Stimulated activated naive CD4-positive, alpha-beta T cell (primary cell): ENCODE measurements around the gene ANKH.

Experiments
- DNase-seq, 6 experiments: peaks; one replicate each; lab custom pipeline; 2025; lab: John Stamatoyannopoulos, UW

ANKH gene

GRCh38 chr5:14790911-14791310, 80.7 kb downstream of the ANKH start:
- no peak for DNase-seq

DNA sequence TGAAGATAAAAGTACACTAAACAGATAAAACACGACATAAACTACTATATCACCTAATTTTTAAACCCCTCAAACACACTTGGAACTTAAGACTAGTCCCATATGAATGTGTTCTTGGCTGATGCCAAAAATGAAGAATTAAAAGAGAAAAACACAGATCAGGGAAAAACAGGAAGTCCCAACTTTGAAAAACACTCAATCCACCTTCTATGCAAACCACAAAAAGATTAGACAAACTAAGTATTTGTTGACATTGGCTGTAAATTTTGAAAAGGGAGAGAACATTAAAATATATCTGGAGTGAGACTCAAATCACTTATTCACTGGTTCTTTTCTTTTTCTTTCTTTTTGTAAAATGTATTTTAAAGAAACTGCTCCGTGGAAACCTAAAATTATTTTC, 81.4 kb downstream of the ANKH start:
- no peak for DNase-seq

GRCh38 chr5:14787801-14788579, 83.6 kb downstream of the ANKH start:
- DNase-seq = no peak

DNA sequence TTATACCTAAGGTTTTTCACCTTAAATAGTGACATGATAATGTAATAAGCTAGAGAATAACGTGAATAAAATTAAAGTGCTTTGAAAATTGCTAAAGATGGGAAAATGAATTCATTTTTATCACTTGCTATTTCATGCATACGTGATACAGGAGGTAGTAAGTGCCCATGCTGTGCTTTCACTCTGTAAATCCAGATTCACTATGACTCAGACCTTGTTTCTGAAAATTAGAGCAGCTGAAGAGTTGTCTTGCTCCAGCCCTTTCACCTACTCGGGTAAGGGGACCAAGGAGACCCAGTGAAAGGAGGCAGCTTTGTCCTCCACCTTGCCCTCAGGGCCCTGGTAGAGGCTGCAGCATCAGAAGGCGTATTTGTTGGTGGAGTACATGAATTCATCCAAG, 87.9 kb downstream of the ANKH start:
- no peak for DNase-seq

DNA sequence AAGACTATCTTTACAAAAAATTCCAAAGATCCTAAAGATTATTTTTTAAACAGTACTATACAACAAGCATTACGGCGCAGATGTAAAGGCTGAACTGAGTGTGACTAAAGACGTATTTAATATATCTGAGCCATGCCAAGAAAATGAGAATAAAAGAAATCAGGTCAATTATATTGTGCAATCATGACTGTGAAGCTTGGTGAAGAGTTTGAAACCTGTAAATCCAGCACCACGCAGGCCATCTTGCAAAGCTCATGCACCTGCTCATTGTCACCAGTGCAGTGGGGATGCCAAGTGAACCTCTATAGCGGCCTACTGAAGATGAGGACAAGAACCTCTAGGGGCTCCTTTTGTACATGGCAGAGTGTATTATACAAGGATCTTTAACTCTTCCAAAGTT, 89.0 kb downstream of the ANKH start:
- DNase-seq = no peak

DNA sequence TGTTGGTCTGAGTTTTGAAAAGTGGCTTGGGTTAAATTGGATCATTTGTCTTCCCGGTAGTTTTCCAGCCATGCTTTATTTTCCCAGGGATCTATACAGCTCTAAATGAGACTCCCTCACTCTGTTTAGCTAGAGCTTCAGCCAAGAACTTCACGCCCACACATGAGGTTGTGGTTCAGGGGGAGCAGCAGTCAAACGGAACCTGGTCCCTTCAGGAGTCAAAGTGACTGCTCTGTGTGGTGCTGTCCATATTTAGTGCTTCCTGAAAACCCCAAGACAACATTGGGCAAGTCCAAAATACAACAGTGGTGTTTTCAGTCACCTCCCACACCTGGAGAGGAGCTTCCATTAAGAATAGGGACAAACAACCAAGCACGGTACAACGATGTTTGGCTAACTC, 90.5 kb downstream of the ANKH start:
- DNase-seq = no peak

DNA sequence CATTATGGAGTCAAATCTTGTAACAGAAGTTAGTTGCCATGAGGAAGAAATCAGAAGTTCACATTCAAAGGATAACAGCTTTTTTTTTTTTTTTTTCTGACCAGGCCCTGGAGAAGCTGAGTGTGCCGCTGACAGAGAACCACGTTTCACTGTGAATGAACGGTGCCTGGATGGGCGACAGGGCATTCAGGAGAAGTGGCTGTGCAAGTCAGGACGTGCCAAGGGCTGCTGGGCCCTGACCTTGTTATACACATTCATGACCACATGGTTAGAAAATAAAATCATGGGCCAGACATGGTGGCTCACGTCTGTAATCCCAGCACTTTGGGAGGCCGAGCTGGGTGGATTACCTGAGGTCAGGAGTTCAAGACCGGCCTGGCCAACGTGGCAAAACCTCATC, 91.6 kb downstream of the ANKH start:
- DNase-seq = no peak

GRCh38 chr5:14778792-14779070, 92.8 kb downstream of the ANKH start:
- no peak for DNase-seq

- DNase-seq = no peak
These were observed 93.4 kb downstream of the ANKH start for GRCh38 chr5:14777932-14778791.

DNA sequence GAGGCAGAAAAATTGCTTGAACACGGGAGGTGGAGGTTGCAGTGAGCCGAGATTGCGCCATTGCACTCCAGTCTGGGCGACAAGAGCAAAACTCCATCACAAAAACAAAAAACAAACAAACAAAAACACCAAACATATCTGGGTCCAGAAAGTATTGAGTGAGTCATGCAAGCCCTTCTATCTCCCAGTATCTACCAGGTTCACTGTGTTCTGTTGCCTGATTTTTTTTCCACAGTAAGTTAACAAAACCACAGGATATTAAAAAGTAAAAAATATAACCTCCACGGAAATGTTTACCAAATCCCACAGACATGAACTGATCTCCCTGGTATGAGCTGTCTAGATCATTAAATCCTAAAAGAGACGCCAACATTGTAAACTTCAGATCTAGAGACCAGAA, 94.4 kb downstream of the ANKH start:
- DNase-seq = no peak

GRCh38 chr5:14776602-14777001, 95.0 kb downstream of the ANKH start:
- no peak for DNase-seq

DNA sequence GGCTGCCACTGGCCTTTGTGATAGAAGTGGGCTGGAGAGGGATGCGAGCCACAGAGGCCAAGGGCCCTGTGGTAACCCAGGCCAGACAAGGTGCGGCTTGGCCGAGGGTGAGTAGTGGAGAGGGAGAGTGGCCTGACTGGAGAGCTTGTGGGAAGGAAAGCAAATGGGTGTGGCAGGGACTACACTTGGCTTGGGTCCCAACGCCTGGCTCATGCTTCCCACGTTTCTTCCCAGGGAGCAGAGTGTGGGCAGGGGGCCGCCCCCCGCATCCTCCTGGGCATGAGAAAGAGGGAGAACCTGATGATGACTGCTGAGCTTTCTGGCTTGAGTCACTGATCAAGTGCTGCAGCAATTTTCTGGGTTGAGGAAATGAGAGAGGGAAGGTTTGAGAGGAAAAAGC, 95.7 kb downstream of the ANKH start:
- DNase-seq = no peak

- no peak for DNase-seq
These were observed 98.0 kb downstream of the ANKH start for GRCh38 chr5:14773588-14773987.

DNA sequence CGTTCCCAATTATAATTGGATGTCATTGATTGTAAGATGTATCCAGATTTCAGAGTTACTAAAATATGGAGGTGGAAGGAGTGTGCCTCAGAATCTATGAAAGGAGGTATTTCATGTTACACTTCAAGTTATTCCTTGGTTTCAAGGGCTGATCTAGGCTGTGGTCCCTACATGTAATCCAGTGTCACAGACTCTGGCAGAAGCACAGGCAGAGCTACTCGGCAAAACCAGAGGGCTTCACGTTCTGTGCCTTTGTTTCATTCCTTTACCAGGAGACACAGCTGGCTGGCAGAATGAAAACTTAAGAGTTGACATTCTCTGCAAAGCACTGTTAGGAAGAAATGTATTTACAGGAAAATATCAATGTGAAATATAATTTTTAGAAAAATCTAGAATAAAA, 99.6 kb downstream of the ANKH start:
- DNase-seq = no peak

- DNase-seq = no peak
These were observed 100.4 kb downstream of the ANKH start for GRCh38 chr5:14771189-14771588.

DNA sequence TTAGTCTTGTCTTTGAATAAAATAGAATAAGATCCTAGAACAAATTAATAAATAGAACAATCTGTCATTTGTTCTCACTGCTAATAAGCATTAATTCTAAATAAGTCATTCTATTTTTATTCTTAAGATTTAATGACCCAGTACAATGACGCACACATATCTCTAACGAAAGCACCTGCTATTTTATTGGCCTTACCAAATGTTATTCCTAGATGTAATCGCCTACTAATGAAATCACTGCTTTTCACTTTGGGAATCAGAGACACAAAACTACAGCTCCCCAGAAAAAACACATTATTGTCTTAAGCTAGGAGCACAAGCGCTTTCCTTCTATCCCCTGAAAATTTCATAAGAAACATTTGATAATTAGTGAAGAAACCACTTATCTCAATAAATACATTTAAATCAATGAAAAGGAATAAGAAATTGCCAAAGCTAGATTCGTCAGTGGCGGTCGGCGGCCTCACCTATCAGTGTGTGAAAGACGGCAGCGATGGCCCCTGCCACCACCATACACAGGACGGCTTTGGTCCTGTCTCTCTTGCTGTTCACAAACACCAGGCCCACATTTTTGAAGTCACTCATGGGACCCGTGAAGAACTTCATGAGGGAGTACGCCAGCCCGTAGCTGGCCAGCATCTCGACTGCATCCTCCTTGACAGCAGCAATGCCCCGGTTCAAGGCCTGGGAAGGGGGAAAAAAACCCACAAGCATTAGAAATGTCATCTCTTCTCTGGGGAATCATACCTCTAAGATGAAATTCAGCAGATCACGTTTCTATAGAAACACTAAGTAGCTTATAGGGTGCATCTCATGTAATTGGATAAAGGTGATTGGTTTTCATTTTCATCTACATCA, 102.8 kb downstream of the ANKH start:
- DNase-seq = no peak

DNA sequence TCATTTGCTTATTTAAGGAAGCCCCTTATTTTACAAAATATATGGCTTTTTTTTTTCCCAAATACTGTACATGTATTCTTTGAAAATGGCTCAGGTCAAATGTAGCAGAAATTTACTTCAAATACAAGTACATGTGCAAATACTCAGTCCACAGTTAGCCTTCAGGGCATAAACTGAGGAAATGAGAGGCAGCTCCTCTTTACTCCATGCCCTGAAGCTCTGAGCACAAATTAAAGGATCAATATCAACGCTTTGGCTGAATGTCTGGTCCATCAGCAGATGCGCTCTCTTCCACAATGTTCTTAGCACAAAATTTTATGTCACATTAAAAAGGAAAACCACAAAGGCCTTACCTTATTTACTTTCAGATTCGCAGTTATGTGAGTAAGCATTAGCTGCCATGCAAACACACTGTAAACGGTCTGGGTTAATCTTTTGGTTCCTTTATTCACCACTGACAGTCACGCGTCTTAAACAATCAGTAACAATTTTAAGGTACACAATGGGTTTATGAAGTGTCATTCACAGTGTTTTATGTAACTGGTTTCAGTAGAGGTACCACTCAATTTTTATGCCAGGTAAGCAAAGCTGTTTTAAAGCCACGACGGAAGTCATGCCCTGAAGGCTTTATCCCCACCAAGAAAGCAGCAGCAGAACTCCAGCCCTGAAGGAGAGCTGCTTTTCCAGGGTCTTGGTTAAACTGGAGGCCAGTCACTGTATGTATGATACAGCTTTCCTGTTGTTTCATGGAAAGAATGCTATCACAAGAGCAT, 103.7 kb downstream of the ANKH start:
- DNase-seq = no peak

GRCh38 chr5:14767053-14767452, 104.5 kb downstream of the ANKH start:
- no peak for DNase-seq

DNA sequence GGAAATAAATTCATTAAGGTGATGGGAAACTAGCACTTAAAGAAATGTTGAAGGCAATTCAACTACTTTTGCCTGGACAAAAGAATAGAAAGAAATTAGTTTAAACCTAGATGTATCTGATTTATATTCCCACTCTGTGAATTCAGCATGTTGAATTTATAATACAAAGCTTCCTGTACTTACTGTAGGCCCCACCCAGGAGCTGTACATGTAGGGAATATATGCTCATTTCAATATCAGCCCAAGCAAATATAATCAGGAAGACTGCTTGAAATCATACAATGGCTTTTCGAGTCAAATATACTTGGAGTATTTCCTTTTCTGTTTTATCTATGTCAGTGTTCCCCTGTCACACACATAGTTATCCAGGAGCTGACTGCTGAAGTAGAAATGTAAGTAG, 105.0 kb downstream of the ANKH start:
- no peak for DNase-seq

GRCh38 chr5:14765587-14765986, 106.0 kb downstream of the ANKH start:
- no peak for DNase-seq

GRCh38 chr5:14762549-14763216, 108.9 kb downstream of the ANKH start:
- no peak for DNase-seq
